Endothelial cell of umbilical vein (primary cell): Measurements from ENCODE around the gene MMP11. TPM values are rescaled to one million over a fixed set of nuclear protein-coding genes. Genes with fewer than 3 reads are reported as not detected.

Experiments used
- BruUV-seq: library from RNA; stranded (reverse); fragments of 400-500 nt; replicated peaks from 2 replicates; lab custom pipeline; 2021; lab: Mats Ljungman, UMichigan
- CTCF ChIA-PET: fragments of 300-600, 350-600 bp; sonication (Branson Sonifier 250); formaldehyde crosslinking; loops from one replicate; lab custom pipeline; 2021; ENCODE audit warnings: antibody characterized with exemption, inconsistent platforms; lab: Charles Lee
- POLR2A ChIA-PET: fragments of 300-600, 350-600 bp; sonication (Branson Sonifier 250); formaldehyde crosslinking; loops from one replicate; lab custom pipeline; 2021; ENCODE audit warnings: antibody characterized with exemption, inconsistent platforms; lab: Charles Lee
- DNase-seq: peaks from one replicate; pipeline ENCODE4 v3.0.0-alpha.2; 2011; ENCODE audit warnings: low read depth, low spot score
- FAIRE-seq: peaks from 2 replicates; lab custom pipeline; 2011; peaks lifted over from hg19 to GRCh38; lab: Jason Lieb, UNC
- H2AFZ ChIP-seq: 2 replicates; pipeline ENCODE4 v1.6.0; 2012; ENCODE audit warnings: low read depth, low read length, control low read depth, inconsistent platforms
- H3K27ac ChIP-seq: 2 replicates; pipeline ENCODE4 v1.5.1; 2011; ENCODE audit warnings: low read depth, mild to moderate bottlenecking, control low read depth, low read length, moderate library complexity; ENCODE audit not compliant: insufficient read depth
- H3K27me3 ChIP-seq, 2 experiments: 2 replicates each; pipeline versions ENCODE4 v1.6.0 to v1.6.1; 2011; ENCODE audit warnings: low read length in 2 of 2, mixed read lengths in 1 of 2; ENCODE audit not compliant: control insufficient read depth in 2 of 2, insufficient read depth in 2 of 2
- H3K36me3 ChIP-seq, 2 experiments: 2 replicates in 1 of 2; 3 replicates in 1 of 2; pipeline ENCODE4 v1.5.1; 2011; ENCODE audit warnings: low read length in 2 of 2, mild to moderate bottlenecking in 1 of 2, moderate library complexity in 1 of 2; ENCODE audit not compliant: control insufficient read depth in 2 of 2, insufficient read depth in 2 of 2; ENCODE audit errors: extremely low read depth in 1 of 2
- H3K4me1 ChIP-seq: 3 replicates; pipeline ENCODE4 v1.5.1; 2011; ENCODE audit warnings: mild to moderate bottlenecking, low read length; ENCODE audit not compliant: control insufficient read depth, insufficient read depth; ENCODE audit errors: extremely low read depth
- H3K4me2 ChIP-seq: 2 replicates; pipeline ENCODE4 v1.6.1; 2011; ENCODE audit warnings: low read length, control low read depth, mixed read lengths; ENCODE audit not compliant: insufficient read depth
- H3K4me3 ChIP-seq, 3 experiments: fragments of 200-600 bp in 1 of 3; sonication (generic), shearing (Covaris generic) in 1 of 3; replicated peaks in 1 of 3; 2 replicates each; pipeline ENCODE4 v1.5.1; 2011 to 2016; ENCODE audit warnings: control low read depth in 3 of 3, low read length in 3 of 3, mild to moderate bottlenecking in 2 of 3, inconsistent platforms in 1 of 3, low read depth in 1 of 3, moderate library complexity in 1 of 3; ENCODE audit not compliant: insufficient read depth in 1 of 3
- H3K79me2 ChIP-seq: 2 replicates; pipeline ENCODE4 v1.6.0; 2012; ENCODE audit warnings: low read length, inconsistent platforms; ENCODE audit not compliant: control insufficient read depth, insufficient read depth
- H3K9ac ChIP-seq: replicated peaks from 2 replicates; pipeline ENCODE3; 2011; ENCODE audit warnings: low read length, control low read depth; ENCODE audit not compliant: insufficient read depth; ENCODE audit errors: extremely low read depth
- H3K9me1 ChIP-seq: replicated peaks from 3 replicates; pipeline ENCODE4 v1.6.0; 2011; ENCODE audit warnings: mild to moderate bottlenecking, low read length; ENCODE audit not compliant: control insufficient read depth, insufficient read depth; ENCODE audit errors: extremely low read depth
- H3K9me3 ChIP-seq: replicated peaks from 2 replicates; pipeline ENCODE4 v1.5.1; 2012; ENCODE audit warnings: low read length, inconsistent platforms; ENCODE audit not compliant: control insufficient read depth, insufficient read depth
- H4K20me1 ChIP-seq: replicated peaks from 2 replicates; pipeline ENCODE3; 2011; ENCODE audit warnings: mild to moderate bottlenecking, low read length; ENCODE audit not compliant: control insufficient read depth, insufficient read depth; ENCODE audit errors: extremely low read depth
- EZH2 ChIP-seq: IDR thresholded peaks from 2 replicates; pipeline ENCODE4 v1.6.1; 2012; ENCODE audit warnings: borderline replicate concordance, low read depth, mild to moderate bottlenecking, moderate library complexity, low read length, inconsistent platforms; ENCODE audit not compliant: severe bottlenecking
- FOS ChIP-seq: IDR thresholded peaks from 2 replicates; pipeline ENCODE4 v1.6.1; 2011; ENCODE audit warnings: mild to moderate bottlenecking, low read length, moderate library complexity, borderline replicate concordance; ENCODE audit not compliant: insufficient read depth
- GATA2 ChIP-seq: IDR thresholded peaks from 2 replicates; pipeline ENCODE4 v1.7.0; 2011; ENCODE audit warnings: low read depth, mild to moderate bottlenecking, moderate library complexity, mixed read lengths, low read length; ENCODE audit not compliant: insufficient read length, insufficient read depth
- JUN ChIP-seq: IDR thresholded peaks from 2 replicates; pipeline ENCODE4 v1.6.1; 2011; ENCODE audit warnings: borderline replicate concordance, low read depth; ENCODE audit not compliant: insufficient read length, insufficient read depth
- MAX ChIP-seq: IDR thresholded peaks from 2 replicates; pipeline ENCODE4 v1.6.1; 2011; ENCODE audit not compliant: insufficient read depth, insufficient read length
- MYC ChIP-seq: IDR thresholded peaks from one replicate; pipeline ENCODE4 v1.6.1; 2011; ENCODE audit warnings: mild to moderate bottlenecking, low read depth, low read length
- POLR2A ChIP-seq: IDR thresholded peaks from 2 replicates; pipeline ENCODE4 v1.6.1; 2012; ENCODE audit warnings: low read depth, mild to moderate bottlenecking, control low read depth, low read length
- POLR2AphosphoS5 ChIP-seq: IDR thresholded peaks from 2 replicates; pipeline ENCODE4 v1.6.1; 2012; ENCODE audit warnings: low read depth, mild to moderate bottlenecking, control low read depth, low read length, moderate library complexity; ENCODE audit not compliant: insufficient read depth
- dilution Hi-C: fragments of 300-500 bp; cut with MboI; formaldehyde crosslinking; loops from one replicate; pipeline ENCODE4 v1.15.0; 2019; ENCODE audit warnings: low sequenced_read_pairs; ENCODE audit not compliant: extremely low pct_ligation_motif_present
- intact Hi-C: fragments of 100-400 bp; cut with micrococcal nuclease; formaldehyde crosslinking; loops from one replicate; pipeline ENCODE4 v1.10.0; 2022
- polyA plus RNA-seq, 4 experiments: library from polyadenylated mRNA; depleted of rRNA in 3 of 4; stranded (reverse) in 3 of 4; unstranded in 1 of 4; fragments of >200 nt; gene quantifications; 2 replicates each; pipeline versions ENCODE4 v1.2.1 to v1.2.3, GENCODE V29; 2011 to 2012; ENCODE audit warnings: missing spikeins in 1 of 4
- total RNA-seq: library from RNA; stranded (reverse); gene quantifications from 2 replicates; pipeline ENCODE4 v1.2.3, GENCODE V29; 2021
- TF ChIP-seq, protein P1 (sequence below), 2 donors: IDR thresholded peaks; 1 replicate in 1 of 2; 2 replicates in 1 of 2; pipeline ENCODE4 v1.5.1; 2011; ENCODE audit warnings: low read length in 2 of 2, mild to moderate bottlenecking in 2 of 2, moderate library complexity in 2 of 2, control low read depth in 1 of 2, inconsistent platforms in 1 of 2, low read depth in 1 of 2; ENCODE audit not compliant: insufficient read depth in 1 of 2; ENCODE audit errors: extremely low read depth in 1 of 2

The MMP11 gene
- total and polyA plus RNA-seq, 2 donors (not counting 3 experiments of a cell fraction or from before 2014, with no cell fraction given) = 10.3 to 16.9 TPM

- H3K27ac ChIP-seq = no peak overlapping the region
- TF ChIP-seq, protein P1, sequence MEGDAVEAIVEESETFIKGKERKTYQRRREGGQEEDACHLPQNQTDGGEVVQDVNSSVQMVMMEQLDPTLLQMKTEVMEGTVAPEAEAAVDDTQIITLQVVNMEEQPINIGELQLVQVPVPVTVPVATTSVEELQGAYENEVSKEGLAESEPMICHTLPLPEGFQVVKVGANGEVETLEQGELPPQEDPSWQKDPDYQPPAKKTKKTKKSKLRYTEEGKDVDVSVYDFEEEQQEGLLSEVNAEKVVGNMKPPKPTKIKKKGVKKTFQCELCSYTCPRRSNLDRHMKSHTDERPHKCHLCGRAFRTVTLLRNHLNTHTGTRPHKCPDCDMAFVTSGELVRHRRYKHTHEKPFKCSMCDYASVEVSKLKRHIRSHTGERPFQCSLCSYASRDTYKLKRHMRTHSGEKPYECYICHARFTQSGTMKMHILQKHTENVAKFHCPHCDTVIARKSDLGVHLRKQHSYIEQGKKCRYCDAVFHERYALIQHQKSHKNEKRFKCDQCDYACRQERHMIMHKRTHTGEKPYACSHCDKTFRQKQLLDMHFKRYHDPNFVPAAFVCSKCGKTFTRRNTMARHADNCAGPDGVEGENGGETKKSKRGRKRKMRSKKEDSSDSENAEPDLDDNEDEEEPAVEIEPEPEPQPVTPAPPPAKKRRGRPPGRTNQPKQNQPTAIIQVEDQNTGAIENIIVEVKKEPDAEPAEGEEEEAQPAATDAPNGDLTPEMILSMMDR (IDR thresholded peaks at IDR 0.05; ENCODE audit: extremely low read depth in 1 of 2, insufficient read depth in 1 of 2, low read depth in 1 of 2, low read length in 2 of 2) = no peak
- TF ChIP-seq MYC = no peak
- no peak for TF ChIP-seq MAX
- TF ChIP-seq POLR2A = no peak
- no peak for TF ChIP-seq POLR2AphosphoS5
- TF ChIP-seq EZH2 = no peak
- TF ChIP-seq GATA2 = no peak
- TF ChIP-seq JUN = no peak
- TF ChIP-seq FOS = no peak
- no peak overlapping the region for H2AFZ ChIP-seq
- H3K9ac ChIP-seq = no peak overlapping the region
- DNase-seq (no peak), FAIRE-seq (no peak)
- peaks cover 20% of the 10 kb centered on the region for H3K4me1 ChIP-seq
- intact Hi-C loops = no loop called here
- no peaks in the 10 kb centered on the region for H4K20me1 ChIP-seq
- ChIA-PET CTCF (interaction anchor here (0.6 to 3.8 kb wide), 2 partner anchors 26 to 86 kb away, joined by 3 to 21 read pairs; no protein-coding TSS in a partner anchor), POLR2A (no interaction called here)
- no peaks in the 10 kb centered on the region for H3K9me1 ChIP-seq
- no peaks in the 10 kb centered on the region for H3K9me3 ChIP-seq
- H3K36me3 ChIP-seq = peaks cover 0 to 3% of the 10 kb centered on the region in 2 experiments
- dilution Hi-C loops = no loop called here
- BruUV-seq = no TSS peak
- H3K27me3 ChIP-seq = no peaks in the 10 kb centered on the region
- H3K4me2 ChIP-seq = peak overlapping the region; percentile 12
- H3K79me2 ChIP-seq = peaks cover 2% of the 10 kb centered on the region
- H3K4me3 ChIP-seq = peak overlapping the region in 1 of 3 experiments; percentile 10
These were observed 9.1 kb upstream of the MMP11 start for GRCh38 chr22:23763579-23763945.
